SK-N-SH (cell line): ENCODE measurements around the gene CHCHD6.

Source experiments
- CTCF ChIP-seq: fragments of 200-600 bp; sonication (generic); IDR thresholded peaks from 2 replicates; pipeline ENCODE4 v1.6.1; 2017; ENCODE audit warnings: antibody characterized with exemption, mild to moderate bottlenecking, moderate library complexity
- MAX ChIP-seq: IDR thresholded peaks from 2 replicates; pipeline ENCODE4 v1.4.0; 2012; ENCODE audit warnings: low read depth
- NFIC ChIP-seq: IDR thresholded peaks from 2 replicates; pipeline ENCODE4 v1.4.0; 2012; ENCODE audit warnings: borderline replicate concordance
- RAD21 ChIP-seq: IDR thresholded peaks from 2 replicates; pipeline ENCODE4 v1.6.1; 2012; ENCODE audit warnings: mild to moderate bottlenecking, low read length
- SIN3A ChIP-seq: IDR thresholded peaks from 2 replicates; pipeline ENCODE4 v1.6.1; 2012; ENCODE audit warnings: low read depth, mild to moderate bottlenecking, low read length, moderate library complexity, borderline replicate concordance
- USF2 ChIP-seq: fragments of 150-350 bp; IDR thresholded peaks from 2 replicates; pipeline ENCODE4 v1.6.1; 2017; ENCODE audit warnings: antibody characterized with exemption, low read length, low read depth, borderline replicate concordance

GRCh38 chr3:126781406-126781805, 77.4 kb downstream of the CHCHD6 start:
- no peak for TF ChIP-seq CTCF
- TF ChIP-seq RAD21 = no peak
- no peak for TF ChIP-seq NFIC
- TF ChIP-seq USF2 = no peak
- no peak for TF ChIP-seq MAX
- no peak for TF ChIP-seq SIN3A
